ENCODE results near the gene LARGE1. TPM values are rescaled to one million over a fixed set of nuclear protein-coding genes. Genes with fewer than 3 reads are reported as not detected.
A peak's percentile ranks its signal among the peaks of the same experiment; 100 is the strongest.
"Not testable (repeated sequence)": the region's sequence is repeated elsewhere in the genome, so short reads cannot be mapped to it uniquely, and the experiment has no call there.

Gene LARGE1
- total and polyA plus RNA-seq, 4 donors: 25.6 to 45.6 (median 37.6) TPM

- H3K27ac ChIP-seq (ENCODE audit: low read depth, low read length): no peak overlapping the region
- H3K4me3 ChIP-seq (ENCODE audit: low read depth, low read length): no peak overlapping the region
- no peaks in the 10 kb centered on the region for H3K4me1 ChIP-seq (ENCODE audit: control insufficient read depth, insufficient read depth, low read length)
- 80% methylated on average over 10 of the region's 10 CpGs for WGBS (ENCODE audit: insufficient coverage)
- no peak for DNase-seq (ENCODE audit: low read depth in 4 of 6, low spot score in 6 of 6)
- no peaks in the 10 kb centered on the region for H3K27me3 ChIP-seq (ENCODE audit: control insufficient read depth, insufficient read depth, low read length)
- no peaks in the 10 kb centered on the region for H3K36me3 ChIP-seq (ENCODE audit: control insufficient read depth, insufficient read depth, low read length)
- no peaks in the 10 kb centered on the region for H3K9me3 ChIP-seq (ENCODE audit: control insufficient read depth, insufficient read depth, low read length)
These were observed 538.5 kb downstream of the LARGE1 start for GRCh38 chr22:33381531-33382406.

- 80% methylated on average over 3 of the region's 4 CpGs for WGBS (ENCODE audit: insufficient coverage)
- Histone ChIP-seq H3K9me3 (ENCODE audit: control insufficient read depth, insufficient read depth, low read length) (no peaks in the 10 kb centered on the region), H3K4me3 (ENCODE audit: low read depth, low read length) (no peak overlapping the region), H3K27ac (ENCODE audit: low read depth, low read length) (no peak overlapping the region), H3K27me3 (ENCODE audit: control insufficient read depth, insufficient read depth, low read length) (no peaks in the 10 kb centered on the region), H3K4me1 (ENCODE audit: control insufficient read depth, insufficient read depth, low read length) (no peaks in the 10 kb centered on the region), H3K36me3 (ENCODE audit: control insufficient read depth, insufficient read depth, low read length) (no peaks in the 10 kb centered on the region)
- no peak for DNase-seq (ENCODE audit: low read depth in 4 of 6, low spot score in 6 of 6)
These were observed 539.3 kb downstream of the LARGE1 start for GRCh38 chr22:33380789-33381530.

GRCh38 chr22:33379836-33380235, 540.4 kb downstream of the LARGE1 start:
- Histone ChIP-seq H3K27me3 (ENCODE audit: control insufficient read depth, insufficient read depth, low read length) (no peaks in the 10 kb centered on the region), H3K27ac (ENCODE audit: low read depth, low read length) (no peak overlapping the region), H3K9me3 (ENCODE audit: control insufficient read depth, insufficient read depth, low read length) (no peaks in the 10 kb centered on the region), H3K4me1 (ENCODE audit: control insufficient read depth, insufficient read depth, low read length) (no peaks in the 10 kb centered on the region), H3K4me3 (ENCODE audit: low read depth, low read length) (no peak overlapping the region), H3K36me3 (ENCODE audit: control insufficient read depth, insufficient read depth, low read length) (no peaks in the 10 kb centered on the region)
- WGBS (ENCODE audit: insufficient coverage): no CpG with 5 or more reads among the region's 2 CpGs
- no peak for DNase-seq (ENCODE audit: low read depth in 4 of 6, low spot score in 6 of 6)

- WGBS (ENCODE audit: insufficient coverage): no CpG with 5 or more reads among the region's 1 CpG
These were observed 547.4 kb downstream of the LARGE1 start for GRCh38 chr22:33372875-33373274.

DNA sequence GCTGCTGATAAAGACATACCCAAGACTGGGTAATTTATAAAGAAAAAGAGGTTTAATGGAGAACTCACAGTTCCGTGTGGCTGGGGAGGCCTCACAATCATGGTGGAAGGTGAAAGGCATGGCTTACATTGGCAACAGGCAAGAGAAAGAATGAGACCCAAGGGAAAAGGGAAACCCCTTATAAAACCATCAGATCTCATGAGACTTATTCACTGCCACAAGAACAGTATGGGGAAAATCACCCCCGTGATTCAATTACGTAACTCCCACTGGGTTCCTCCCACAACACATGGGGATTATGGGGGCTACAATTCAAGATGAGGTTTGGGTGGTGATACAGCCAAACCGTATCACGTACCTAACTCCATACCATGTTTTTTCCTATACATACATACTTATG, 557.0 kb downstream of the LARGE1 start:
- not testable (repeated sequence) for H3K4me3 ChIP-seq (ENCODE audit: low read depth, low read length); H3K27ac ChIP-seq (ENCODE audit: low read depth, low read length); H3K4me1 ChIP-seq (ENCODE audit: control insufficient read depth, insufficient read depth, low read length); DNase-seq (ENCODE audit: low read depth in 4 of 6, low spot score in 6 of 6); H3K9me3 ChIP-seq (ENCODE audit: control insufficient read depth, insufficient read depth, low read length); H3K27me3 ChIP-seq (ENCODE audit: control insufficient read depth, insufficient read depth, low read length); H3K36me3 ChIP-seq (ENCODE audit: control insufficient read depth, insufficient read depth, low read length)
- no CpG with 5 or more reads among the region's 5 CpGs for WGBS (ENCODE audit: insufficient coverage)

More at GRCh38 chr22:33372875-33373274, 547.4 kb downstream of the LARGE1 start:
- Histone ChIP-seq H3K36me3 (ENCODE audit: control insufficient read depth, insufficient read depth, low read length) (no peaks in the 10 kb centered on the region), H3K4me1 (ENCODE audit: control insufficient read depth, insufficient read depth, low read length) (no peaks in the 10 kb centered on the region), H3K4me3 (ENCODE audit: low read depth, low read length) (no peak overlapping the region), H3K27ac (ENCODE audit: low read depth, low read length) (no peak overlapping the region), H3K27me3 (ENCODE audit: control insufficient read depth, insufficient read depth, low read length) (no peaks in the 10 kb centered on the region), H3K9me3 (ENCODE audit: control insufficient read depth, insufficient read depth, low read length) (no peaks in the 10 kb centered on the region)
- DNase-seq (ENCODE audit: low read depth in 4 of 6, low spot score in 6 of 6): no peak

GRCh38 chr22:33362702-33363101, 557.6 kb downstream of the LARGE1 start:
- Histone ChIP-seq H3K4me1 (ENCODE audit: control insufficient read depth, insufficient read depth, low read length) (no peaks in the 10 kb centered on the region), H3K36me3 (ENCODE audit: control insufficient read depth, insufficient read depth, low read length) (peaks cover 2% of the 10 kb centered on the region), H3K4me3 (ENCODE audit: low read depth, low read length) (no peak overlapping the region), H3K27ac (ENCODE audit: low read depth, low read length) (no peak overlapping the region), H3K27me3 (ENCODE audit: control insufficient read depth, insufficient read depth, low read length) (no peaks in the 10 kb centered on the region), H3K9me3 (ENCODE audit: control insufficient read depth, insufficient read depth, low read length) (no peaks in the 10 kb centered on the region)
- WGBS (ENCODE audit: insufficient coverage): no CpG with 5 or more reads among the region's 5 CpGs
- no peak for DNase-seq (ENCODE audit: low read depth in 4 of 6, low spot score in 6 of 6)

- no peak for DNase-seq (ENCODE audit: low read depth in 4 of 6, low spot score in 6 of 6)
- Histone ChIP-seq H3K27ac (ENCODE audit: low read depth, low read length) (no peak overlapping the region), H3K27me3 (ENCODE audit: control insufficient read depth, insufficient read depth, low read length) (no peaks in the 10 kb centered on the region), H3K36me3 (ENCODE audit: control insufficient read depth, insufficient read depth, low read length) (peaks cover 2% of the 10 kb centered on the region), H3K4me1 (ENCODE audit: control insufficient read depth, insufficient read depth, low read length) (no peaks in the 10 kb centered on the region), H3K9me3 (ENCODE audit: control insufficient read depth, insufficient read depth, low read length) (no peaks in the 10 kb centered on the region), H3K4me3 (ENCODE audit: low read depth, low read length) (no peak overlapping the region)
These were observed 558.7 kb downstream of the LARGE1 start for GRCh38 chr22:33361581-33361980.

DNA sequence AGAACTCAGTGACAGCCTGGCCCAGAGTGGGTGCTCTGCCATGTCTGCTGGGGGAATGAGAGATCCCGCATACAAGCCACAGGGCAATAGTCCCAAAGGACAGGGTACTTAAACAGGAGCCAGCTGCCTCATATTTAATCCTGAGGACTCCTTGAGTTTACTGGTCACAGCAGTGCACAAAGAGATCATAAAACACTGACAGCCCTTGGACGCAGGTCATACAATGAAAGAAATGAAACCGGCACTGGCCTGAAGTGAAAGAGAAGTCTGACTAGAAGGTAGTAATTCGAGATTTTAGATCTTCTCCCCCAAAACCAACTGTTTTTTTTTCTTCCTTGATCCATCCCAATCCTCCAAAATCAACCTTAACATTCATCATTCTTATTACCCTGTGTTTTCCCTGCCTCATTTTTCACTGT, 562.3 kb downstream of the LARGE1 start:
- Histone ChIP-seq H3K4me1 (ENCODE audit: control insufficient read depth, insufficient read depth, low read length) (no peaks in the 10 kb centered on the region), H3K27me3 (ENCODE audit: control insufficient read depth, insufficient read depth, low read length) (no peaks in the 10 kb centered on the region), H3K27ac (ENCODE audit: low read depth, low read length) (no peak overlapping the region), H3K36me3 (ENCODE audit: control insufficient read depth, insufficient read depth, low read length) (no peaks in the 10 kb centered on the region), H3K4me3 (ENCODE audit: low read depth, low read length) (no peak overlapping the region), H3K9me3 (ENCODE audit: control insufficient read depth, insufficient read depth, low read length) (no peaks in the 10 kb centered on the region)
- WGBS (ENCODE audit: insufficient coverage): 91% methylated on average over 1 of the region's 4 CpGs
- DNase-seq (ENCODE audit: low read depth in 4 of 6, low spot score in 6 of 6): no peak

DNA sequence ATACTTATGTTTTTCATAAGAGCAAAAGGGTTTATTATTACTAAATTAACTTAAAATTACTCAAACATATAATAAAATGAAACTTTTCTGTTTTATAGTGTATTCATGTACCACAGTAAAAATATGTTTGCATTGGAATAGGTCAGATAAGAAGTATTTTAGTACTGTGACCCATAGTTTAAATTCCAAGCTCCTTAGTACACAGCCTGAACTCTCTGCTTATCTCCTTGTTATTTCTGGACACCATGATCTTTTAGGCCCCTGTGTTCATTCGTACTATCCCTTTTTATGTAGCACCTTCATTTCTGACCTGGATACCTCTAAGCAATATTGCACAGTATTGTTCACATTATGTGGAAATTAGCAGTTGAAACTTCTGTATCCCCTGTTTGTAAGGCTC, 565.3 kb downstream of the LARGE1 start:
- Histone ChIP-seq H3K36me3 (ENCODE audit: control insufficient read depth, insufficient read depth, low read length) (no peaks in the 10 kb centered on the region), H3K27me3 (ENCODE audit: control insufficient read depth, insufficient read depth, low read length) (no peaks in the 10 kb centered on the region), H3K4me1 (ENCODE audit: control insufficient read depth, insufficient read depth, low read length) (no peaks in the 10 kb centered on the region), H3K4me3 (ENCODE audit: low read depth, low read length) (no peak overlapping the region), H3K27ac (ENCODE audit: low read depth, low read length) (no peak overlapping the region), H3K9me3 (ENCODE audit: control insufficient read depth, insufficient read depth, low read length) (no peaks in the 10 kb centered on the region)
- DNase-seq (ENCODE audit: low read depth in 4 of 6, low spot score in 6 of 6): no peak
- WGBS (ENCODE audit: insufficient coverage): no CpG with 5 or more reads among the region's 1 CpG

- Histone ChIP-seq H3K4me3 (ENCODE audit: low read depth, low read length) (no peak overlapping the region), H3K27me3 (ENCODE audit: control insufficient read depth, insufficient read depth, low read length) (no peaks in the 10 kb centered on the region), H3K36me3 (ENCODE audit: control insufficient read depth, insufficient read depth, low read length) (no peaks in the 10 kb centered on the region), H3K27ac (ENCODE audit: low read depth, low read length) (no peak overlapping the region), H3K9me3 (ENCODE audit: control insufficient read depth, insufficient read depth, low read length) (no peaks in the 10 kb centered on the region), H3K4me1 (ENCODE audit: control insufficient read depth, insufficient read depth, low read length) (no peaks in the 10 kb centered on the region)
- DNase-seq (ENCODE audit: low read depth in 4 of 6, low spot score in 6 of 6): peak in 1 of 6 donors; percentile 30
- WGBS (ENCODE audit: insufficient coverage): 55% methylated on average over 1 of the region's 4 CpGs
These were observed 566.8 kb downstream of the LARGE1 start for GRCh38 chr22:33353502-33353901.

All from spinal cord (tissue), 10 donors.